OCI-LY1 (cell line): ENCODE data around the gene ERBB4.

Experiments
- EZH2 ChIP-seq: fragments of 200-600 bp; sonication (generic), shearing (Covaris generic); IDR thresholded peaks from 2 replicates; pipeline ENCODE4 v1.8.0; 2017; ENCODE audit warnings: borderline replicate concordance, mixed run types, mild to moderate bottlenecking, antibody characterized with exemption, low read length, moderate library complexity, mixed read lengths
- TF ChIP-seq, protein P1 (sequence below): fragments of 200-600 bp; sonication (generic), shearing (Covaris generic); IDR thresholded peaks from 2 replicates; pipeline ENCODE4 v1.5.1; 2017; ENCODE audit warnings: mild to moderate bottlenecking, antibody characterized with exemption, low read length, moderate library complexity, mixed read lengths

- TF ChIP-seq, protein P1, sequence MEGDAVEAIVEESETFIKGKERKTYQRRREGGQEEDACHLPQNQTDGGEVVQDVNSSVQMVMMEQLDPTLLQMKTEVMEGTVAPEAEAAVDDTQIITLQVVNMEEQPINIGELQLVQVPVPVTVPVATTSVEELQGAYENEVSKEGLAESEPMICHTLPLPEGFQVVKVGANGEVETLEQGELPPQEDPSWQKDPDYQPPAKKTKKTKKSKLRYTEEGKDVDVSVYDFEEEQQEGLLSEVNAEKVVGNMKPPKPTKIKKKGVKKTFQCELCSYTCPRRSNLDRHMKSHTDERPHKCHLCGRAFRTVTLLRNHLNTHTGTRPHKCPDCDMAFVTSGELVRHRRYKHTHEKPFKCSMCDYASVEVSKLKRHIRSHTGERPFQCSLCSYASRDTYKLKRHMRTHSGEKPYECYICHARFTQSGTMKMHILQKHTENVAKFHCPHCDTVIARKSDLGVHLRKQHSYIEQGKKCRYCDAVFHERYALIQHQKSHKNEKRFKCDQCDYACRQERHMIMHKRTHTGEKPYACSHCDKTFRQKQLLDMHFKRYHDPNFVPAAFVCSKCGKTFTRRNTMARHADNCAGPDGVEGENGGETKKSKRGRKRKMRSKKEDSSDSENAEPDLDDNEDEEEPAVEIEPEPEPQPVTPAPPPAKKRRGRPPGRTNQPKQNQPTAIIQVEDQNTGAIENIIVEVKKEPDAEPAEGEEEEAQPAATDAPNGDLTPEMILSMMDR: no peak
- no peak for TF ChIP-seq EZH2
Observed at GRCh38 chr2:212083492-212083891, 455.1 kb downstream of the ERBB4 start.
